Erythroblast (primary cell): Measurements from ENCODE around the gene MYZAP.

Experiments used
- GATA1 ChIP-seq: IDR thresholded peaks from 2 replicates; pipeline ENCODE4 v1.6.1; 2011; ENCODE audit warnings: low read depth, mild to moderate bottlenecking, control low read depth, low read length, moderate library complexity
- POLR2A ChIP-seq: IDR thresholded peaks from 2 replicates; pipeline ENCODE4 v1.6.1; 2011; ENCODE audit warnings: mild to moderate bottlenecking, low read length

DNA sequence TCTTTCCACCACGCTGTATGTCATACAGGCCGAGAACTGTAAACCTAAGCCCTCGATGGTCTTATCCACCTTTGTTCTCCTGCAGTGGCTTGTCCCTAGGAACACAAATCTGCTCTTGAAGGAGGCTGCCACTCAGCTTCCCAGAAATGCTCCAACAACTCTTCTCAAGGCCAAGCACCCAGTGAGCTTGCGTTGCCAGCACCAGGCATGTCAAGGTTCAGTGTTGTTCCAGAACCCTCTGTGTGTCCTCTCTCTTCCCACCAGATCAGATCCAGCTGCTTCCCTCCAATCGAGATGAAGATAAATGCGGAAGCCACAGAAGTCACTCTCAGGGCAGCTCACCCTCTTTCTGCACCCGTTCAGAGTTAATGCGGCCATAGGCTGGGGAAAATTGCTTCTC is 11.3 kb upstream of the MYZAP start:
- TF ChIP-seq POLR2A = no peak
- no peak for TF ChIP-seq GATA1
